BJ (cell line): ENCODE data around the gene FAM110C. TPM values are rescaled to one million over a fixed set of nuclear protein-coding genes. Genes with fewer than 3 reads are reported as not detected.

Experiments used
- CTCF ChIA-PET: fragments of 350-600 bp; formaldehyde crosslinking; extraction: SDS; loops from one replicate; lab custom pipeline; 2021; ENCODE audit warnings: antibody characterized with exemption, inconsistent platforms; lab: Yijun Ruan, JAX
- POLR2A ChIA-PET: fragments of 300-600 bp; sonication (Branson Sonifier 250); formaldehyde crosslinking; extraction: SDS; loops from one replicate; lab custom pipeline; 2021; ENCODE audit warnings: antibody characterized with exemption; lab: Charles Lee
- DNase-seq: peaks from one replicate; pipeline ENCODE4 v3.0.0-alpha.2; 2011; ENCODE audit warnings: low read depth
- H3K27me3 ChIP-seq: 2 replicates; pipeline ENCODE4 v1.6.0; 2011; ENCODE audit warnings: low read length; ENCODE audit not compliant: control insufficient read depth, insufficient read depth
- H3K36me3 ChIP-seq: 2 replicates; pipeline ENCODE4 v1.5.1; 2011; ENCODE audit warnings: low read length; ENCODE audit not compliant: control insufficient read depth, insufficient read depth
- H3K4me3 ChIP-seq: 2 replicates; pipeline ENCODE4 v1.5.1; 2011; ENCODE audit warnings: low read depth, mild to moderate bottlenecking, control low read depth, low read length
- CTCF ChIP-seq: IDR thresholded peaks from 2 replicates; pipeline ENCODE4 v1.5.1; 2011; ENCODE audit warnings: low read depth, mild to moderate bottlenecking, control low read depth, inconsistent platforms, low read length, moderate library complexity; ENCODE audit not compliant: insufficient read depth
- polyA plus RNA-seq: library from polyadenylated mRNA; depleted of rRNA; stranded (reverse); fragments of >200 nt; gene quantifications from 2 replicates; pipeline ENCODE4 v1.2.3, GENCODE V29; 2011

The FAM110C gene
- polyA plus RNA-seq, 1 experiment = not detected

- ChIA-PET POLR2A (no interaction called here), CTCF (no interaction called here)
- Histone ChIP-seq H3K27me3 (0 out of 2 replicates have a peak, but pooled peaks cover 2% of the 10 kb centered on the region), H3K4me3 (no peak overlapping the region), H3K36me3 (no peaks in the 10 kb centered on the region)
- no peak for TF ChIP-seq CTCF
- DNase-seq = no peak
Observed at GRCh38 chr2:40465-40864, 5.8 kb downstream of the FAM110C start.

GRCh38 chr2:38155-38554, 8.2 kb downstream of the FAM110C start:
- DNase-seq = no peak
- no peak for TF ChIP-seq CTCF
- H3K27me3 ChIP-seq = no peaks in the 10 kb centered on the region
- CTCF ChIA-PET = no interaction called here
- no peaks in the 10 kb centered on the region for H3K36me3 ChIP-seq
- POLR2A ChIA-PET = no interaction called here
- H3K4me3 ChIP-seq = no peak overlapping the region

GRCh38 chr2:36318-36717, 10.0 kb downstream of the FAM110C start:
- Histone ChIP-seq H3K4me3 (no peak overlapping the region), H3K36me3 (no peaks in the 10 kb centered on the region), H3K27me3 (no peaks in the 10 kb centered on the region)
- no peak for TF ChIP-seq CTCF
- no peak for DNase-seq
- POLR2A ChIA-PET = no interaction called here
- CTCF ChIA-PET = no interaction called here

GRCh38 chr2:35852-36251, 10.5 kb downstream of the FAM110C start:
- TF ChIP-seq CTCF = no peak
- ChIA-PET CTCF (interaction anchor here (0.6 kb wide), 1 partner anchor 17 kb away, joined by 3 read pairs; no protein-coding TSS in a partner anchor), POLR2A (no interaction called here)
- H3K27me3 ChIP-seq = no peaks in the 10 kb centered on the region
- H3K36me3 ChIP-seq = no peaks in the 10 kb centered on the region
- no peak overlapping the region for H3K4me3 ChIP-seq
- DNase-seq = no peak

GRCh38 chr2:33620-34019, 12.7 kb downstream of the FAM110C start:
- POLR2A ChIA-PET = no interaction called here
- DNase-seq = no peak
- no peak overlapping the region for H3K4me3 ChIP-seq
- TF ChIP-seq CTCF = no peak
- H3K27me3 ChIP-seq = no peaks in the 10 kb centered on the region
- H3K36me3 ChIP-seq = no peaks in the 10 kb centered on the region
- CTCF ChIA-PET = no interaction called here
